ENCODE results near the gene ATRNL1.

DNA sequence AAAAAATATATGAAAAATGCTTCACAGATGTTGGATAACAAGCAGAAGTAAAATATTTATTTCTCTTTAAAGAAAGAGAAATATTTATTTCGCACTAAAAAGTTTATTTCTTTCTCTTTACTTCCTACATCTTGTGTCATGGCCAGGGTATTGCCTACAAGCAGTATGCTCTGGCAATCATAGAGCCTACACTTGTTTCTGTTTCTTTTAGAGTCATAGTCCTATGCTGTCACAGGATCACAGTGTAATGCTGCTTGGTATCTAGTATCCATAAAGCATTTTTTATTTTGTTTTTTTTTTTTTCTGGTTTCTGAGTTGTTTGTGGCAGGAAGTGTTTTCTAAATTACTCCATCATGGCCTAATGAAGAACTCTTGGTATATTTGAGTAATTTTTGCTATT is 116.0 kb downstream of the ATRNL1 start:
- TF ChIP-seq, protein P1, sequence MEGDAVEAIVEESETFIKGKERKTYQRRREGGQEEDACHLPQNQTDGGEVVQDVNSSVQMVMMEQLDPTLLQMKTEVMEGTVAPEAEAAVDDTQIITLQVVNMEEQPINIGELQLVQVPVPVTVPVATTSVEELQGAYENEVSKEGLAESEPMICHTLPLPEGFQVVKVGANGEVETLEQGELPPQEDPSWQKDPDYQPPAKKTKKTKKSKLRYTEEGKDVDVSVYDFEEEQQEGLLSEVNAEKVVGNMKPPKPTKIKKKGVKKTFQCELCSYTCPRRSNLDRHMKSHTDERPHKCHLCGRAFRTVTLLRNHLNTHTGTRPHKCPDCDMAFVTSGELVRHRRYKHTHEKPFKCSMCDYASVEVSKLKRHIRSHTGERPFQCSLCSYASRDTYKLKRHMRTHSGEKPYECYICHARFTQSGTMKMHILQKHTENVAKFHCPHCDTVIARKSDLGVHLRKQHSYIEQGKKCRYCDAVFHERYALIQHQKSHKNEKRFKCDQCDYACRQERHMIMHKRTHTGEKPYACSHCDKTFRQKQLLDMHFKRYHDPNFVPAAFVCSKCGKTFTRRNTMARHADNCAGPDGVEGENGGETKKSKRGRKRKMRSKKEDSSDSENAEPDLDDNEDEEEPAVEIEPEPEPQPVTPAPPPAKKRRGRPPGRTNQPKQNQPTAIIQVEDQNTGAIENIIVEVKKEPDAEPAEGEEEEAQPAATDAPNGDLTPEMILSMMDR (IDR thresholded peaks at IDR 0.05; ENCODE audit: low read depth, low read length, missing input control): no peak
- TF ChIP-seq EGR1 (IDR thresholded peaks at IDR 0.05; ENCODE audit: low read depth in 2 of 2): no peak
- no peak for TF ChIP-seq REST (IDR thresholded peaks at IDR 0.05)
- TF ChIP-seq SP1 (IDR thresholded peaks at IDR 0.05): no peak
- TF ChIP-seq, protein P2, sequence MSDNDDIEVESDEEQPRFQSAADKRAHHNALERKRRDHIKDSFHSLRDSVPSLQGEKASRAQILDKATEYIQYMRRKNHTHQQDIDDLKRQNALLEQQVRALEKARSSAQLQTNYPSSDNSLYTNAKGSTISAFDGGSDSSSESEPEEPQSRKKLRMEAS (IDR thresholded peaks at IDR 0.05): no peak
- no peak for TF ChIP-seq RAD21 (IDR thresholded peaks at IDR 0.05)
- TF ChIP-seq TAF1 (conservative IDR thresholded peaks at IDR 0.05): no peak
- no peak for TF ChIP-seq GABPA (IDR thresholded peaks at IDR 0.05 in 1 of 2, conservative IDR thresholded peaks at IDR 0.05 in 1 of 2)
- no peak for TF ChIP-seq FOXA1 (IDR thresholded peaks at IDR 0.05)
- TF ChIP-seq JUND (IDR thresholded peaks at IDR 0.05): no peak
- TF ChIP-seq YY1 (IDR thresholded peaks at IDR 0.05): no peak
- TF ChIP-seq NR2F2 (IDR thresholded peaks at IDR 0.05): no peak

Measured in liver (tissue), 3 donors.